Activated CD4-positive, alpha-beta T cell treated with anti-CD3 and anti-CD28 coated beads, Interleukin-2, amount 50 U/mL, for 1 hour (primary cell): Measurements from ENCODE around the gene LRRTM3.

Experiments
- DNase-seq: peaks from one replicate; pipeline ENCODE4 v3.0.0-alpha.2; 2020

Gene LRRTM3

DNA sequence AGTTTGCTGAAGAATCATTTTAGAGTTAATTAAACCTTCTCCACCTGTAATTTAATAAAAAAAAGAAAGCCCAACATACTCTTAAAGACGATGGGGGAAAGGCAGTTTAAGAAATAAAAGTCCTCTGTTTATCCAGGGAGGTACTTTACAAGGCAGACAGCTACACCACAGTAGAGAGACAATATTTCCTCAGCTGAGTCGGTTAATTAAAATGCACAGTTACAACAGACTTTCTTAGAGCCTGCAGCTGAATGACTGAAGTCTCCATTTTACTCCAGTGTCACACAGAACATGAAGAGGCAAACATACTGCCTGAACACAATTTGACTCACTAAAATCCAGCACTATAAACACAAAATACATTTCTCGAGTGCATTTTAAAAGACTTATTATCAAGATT, 15.1 kb downstream of the LRRTM3 start:
- no peak for DNase-seq

DNA sequence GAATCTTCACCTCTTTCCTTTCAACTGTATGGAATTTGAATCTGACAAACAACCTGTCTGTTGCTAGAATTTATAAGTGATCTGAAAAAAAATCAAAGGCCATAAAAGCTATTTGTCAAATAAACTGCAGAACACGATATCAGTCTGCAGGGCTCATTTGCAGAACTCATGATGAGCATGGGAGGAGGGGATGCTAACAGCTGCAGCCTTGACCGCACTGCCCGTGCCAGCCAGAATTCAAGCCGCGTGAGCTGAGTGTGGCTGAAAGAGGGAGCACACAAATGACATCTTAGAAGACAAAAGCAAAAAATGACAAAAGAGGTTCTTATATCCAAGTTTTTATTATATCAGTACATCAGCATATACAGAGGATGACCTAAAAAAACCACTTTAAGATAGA, 15.7 kb downstream of the LRRTM3 start:
- DNase-seq = no peak

DNA sequence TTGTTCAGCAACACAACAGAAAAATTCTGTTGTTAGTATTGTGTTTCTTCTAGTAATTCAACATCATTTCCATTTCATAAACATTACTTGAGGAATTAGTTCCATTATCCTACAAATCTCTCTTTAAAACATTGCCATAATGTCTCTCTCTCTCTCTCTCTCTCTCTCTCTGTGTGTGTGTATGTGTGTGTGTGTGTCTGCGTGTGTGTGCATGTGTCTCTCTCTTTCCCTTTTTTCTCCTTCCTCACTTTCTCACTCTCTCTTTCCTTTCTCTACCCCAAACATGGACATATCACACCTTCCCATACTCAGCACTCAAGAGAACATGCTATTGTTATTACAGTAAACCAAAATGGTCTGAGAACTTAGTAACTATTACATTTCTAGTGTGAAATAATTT, 16.6 kb downstream of the LRRTM3 start:
- no peak for DNase-seq

DNA sequence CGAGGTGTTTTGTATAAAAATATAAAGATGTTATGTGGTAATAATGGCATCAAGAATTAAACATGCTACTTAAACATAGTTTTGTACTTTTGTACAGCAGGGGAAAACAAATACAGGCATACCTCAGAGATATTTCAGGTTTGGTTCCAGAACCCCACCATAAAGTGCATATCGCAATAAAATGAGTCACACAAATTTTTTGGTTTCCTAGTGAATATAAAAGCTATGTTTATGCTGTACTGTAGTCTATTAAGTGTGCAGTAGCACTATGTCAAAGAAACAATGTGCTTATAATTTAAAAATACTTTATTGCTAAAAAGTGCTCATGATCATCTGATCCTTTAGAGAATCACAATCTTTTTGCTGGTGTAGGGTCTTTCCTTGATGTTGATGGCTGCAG, 17.8 kb downstream of the LRRTM3 start:
- no peak for DNase-seq

DNA sequence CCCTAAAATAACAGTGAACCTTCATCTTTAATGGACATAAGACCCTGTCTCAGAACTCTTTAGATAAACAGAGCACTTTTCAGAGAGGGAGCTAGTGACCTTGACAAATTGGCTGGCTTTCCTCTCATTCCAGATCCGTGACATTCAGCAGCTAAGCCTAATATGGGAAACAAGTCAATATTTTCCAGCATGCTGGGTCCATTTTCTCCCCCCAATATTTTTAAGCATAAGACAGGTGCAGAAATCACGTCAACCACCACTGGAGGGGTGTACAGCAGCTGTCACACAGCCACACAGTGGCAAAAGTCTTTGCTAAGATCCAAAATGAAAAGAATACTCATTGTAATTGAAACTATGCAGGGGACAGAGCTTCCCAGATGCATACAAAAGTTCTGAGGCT, 26.1 kb downstream of the LRRTM3 start:
- no peak for DNase-seq

DNA sequence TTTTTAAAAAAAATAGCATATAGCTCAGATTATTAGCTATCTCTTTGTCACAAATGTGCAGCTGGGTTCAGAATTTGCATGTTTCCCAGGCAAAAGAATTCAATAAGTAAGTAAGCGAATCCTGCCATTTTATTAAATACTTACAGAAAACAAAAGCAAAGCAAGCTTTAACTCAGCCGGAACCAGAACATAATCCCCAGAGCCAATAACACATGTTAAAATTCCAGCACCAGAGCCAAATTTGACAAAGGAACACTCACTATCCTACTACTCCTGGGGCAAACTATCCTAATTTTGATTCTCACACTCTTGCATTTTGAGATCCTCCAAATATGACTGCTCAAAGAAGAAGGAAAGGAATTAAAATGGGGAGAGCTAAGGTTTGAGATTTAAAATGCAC, 32.6 kb downstream of the LRRTM3 start:
- no peak for DNase-seq

DNA sequence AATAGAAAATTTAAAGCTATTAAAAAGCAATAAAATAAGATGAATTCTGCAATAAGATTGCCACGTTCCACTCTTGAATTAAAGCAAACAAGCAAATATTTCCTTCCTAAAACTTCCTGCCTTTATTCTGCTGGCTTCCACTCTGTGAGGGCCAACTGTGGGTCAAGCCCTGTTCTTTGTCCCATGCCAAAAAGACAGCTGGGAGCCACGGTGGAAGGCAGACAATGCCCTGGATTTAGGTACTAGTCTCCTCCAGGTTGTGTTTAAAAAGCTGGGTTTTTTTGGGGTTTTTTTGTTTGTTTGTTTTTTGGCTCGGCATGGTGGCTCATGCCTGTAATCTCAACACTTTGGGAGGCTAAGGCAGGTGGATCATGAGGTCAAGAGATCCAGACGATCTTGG, 39.1 kb downstream of the LRRTM3 start:
- DNase-seq = no peak

DNA sequence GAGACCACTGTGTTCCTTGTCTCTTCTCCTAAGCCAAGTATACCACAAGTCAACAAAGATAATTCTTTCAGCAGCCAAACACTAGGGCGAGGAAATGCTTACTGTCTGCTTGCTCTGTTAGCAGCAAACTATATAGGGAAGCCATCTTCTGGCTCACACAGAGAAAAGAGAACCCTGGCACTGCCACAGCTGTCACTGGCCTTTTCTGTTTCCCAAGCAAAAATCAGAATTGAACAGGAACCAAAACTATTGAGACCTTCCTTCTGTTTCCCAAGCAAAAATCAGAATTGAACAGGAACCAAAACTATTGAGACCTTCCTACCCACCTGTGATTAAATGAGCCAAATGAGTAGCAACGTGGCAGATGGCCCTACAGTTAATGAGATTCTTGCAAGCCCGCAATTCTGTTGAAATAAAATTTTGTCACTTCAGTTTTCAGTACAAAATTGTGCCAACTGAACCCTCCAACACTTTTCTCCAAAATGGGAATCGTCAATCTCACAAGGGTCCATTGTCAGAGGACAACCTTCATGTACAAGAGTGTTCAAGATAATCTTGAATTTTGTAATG, 54.5 kb downstream of the LRRTM3 start:
- DNase-seq = no peak

DNA sequence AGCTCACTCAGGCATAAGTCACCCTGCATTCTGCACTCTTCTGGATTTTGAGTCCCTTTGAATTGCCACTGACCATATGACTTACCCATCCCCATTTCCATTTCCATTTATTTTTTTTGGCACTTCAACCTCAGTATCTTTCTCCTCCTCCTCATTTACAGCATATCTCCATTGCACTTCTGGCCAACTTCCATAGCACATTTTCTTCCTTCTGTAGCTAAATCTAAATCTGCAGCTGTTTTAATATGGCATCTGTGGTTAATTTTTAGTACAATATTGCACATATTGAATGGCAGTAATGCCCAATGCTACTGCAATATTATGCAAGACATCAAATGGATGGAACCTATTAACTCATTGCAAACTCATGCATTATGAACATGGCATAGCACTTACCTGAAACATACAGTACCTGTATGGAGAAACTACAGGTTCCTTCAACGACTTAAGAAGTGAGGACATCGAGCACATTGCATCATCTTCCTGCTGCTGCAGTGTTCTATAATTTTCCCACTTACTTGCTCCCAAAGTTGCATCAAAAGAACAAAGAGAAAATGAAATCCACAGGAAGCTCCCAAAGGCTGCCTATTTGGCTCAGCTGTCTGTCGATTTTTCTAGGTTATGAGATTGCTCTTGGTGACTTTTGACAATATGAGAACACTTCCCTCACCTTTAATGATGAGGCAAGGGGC, 55.7 kb downstream of the LRRTM3 start:
- no peak for DNase-seq

DNA sequence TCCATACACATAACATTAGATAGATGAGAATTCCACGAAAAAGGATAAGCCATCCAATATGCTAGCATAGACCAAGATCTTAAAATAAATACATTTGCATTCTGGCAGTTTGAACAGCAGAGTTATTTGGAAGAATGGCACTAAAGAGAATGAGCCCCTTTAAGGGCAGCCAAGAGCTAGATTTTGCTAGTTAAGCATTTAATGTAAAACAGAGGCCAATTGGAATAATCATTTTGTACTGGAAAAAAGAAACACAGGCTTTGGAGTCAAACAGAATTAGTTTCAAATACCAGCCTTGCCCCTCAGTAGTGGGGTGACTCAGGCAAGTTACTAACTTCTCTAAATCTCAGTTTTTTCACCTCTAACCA, 56.2 kb downstream of the LRRTM3 start:
- no peak for DNase-seq

DNA sequence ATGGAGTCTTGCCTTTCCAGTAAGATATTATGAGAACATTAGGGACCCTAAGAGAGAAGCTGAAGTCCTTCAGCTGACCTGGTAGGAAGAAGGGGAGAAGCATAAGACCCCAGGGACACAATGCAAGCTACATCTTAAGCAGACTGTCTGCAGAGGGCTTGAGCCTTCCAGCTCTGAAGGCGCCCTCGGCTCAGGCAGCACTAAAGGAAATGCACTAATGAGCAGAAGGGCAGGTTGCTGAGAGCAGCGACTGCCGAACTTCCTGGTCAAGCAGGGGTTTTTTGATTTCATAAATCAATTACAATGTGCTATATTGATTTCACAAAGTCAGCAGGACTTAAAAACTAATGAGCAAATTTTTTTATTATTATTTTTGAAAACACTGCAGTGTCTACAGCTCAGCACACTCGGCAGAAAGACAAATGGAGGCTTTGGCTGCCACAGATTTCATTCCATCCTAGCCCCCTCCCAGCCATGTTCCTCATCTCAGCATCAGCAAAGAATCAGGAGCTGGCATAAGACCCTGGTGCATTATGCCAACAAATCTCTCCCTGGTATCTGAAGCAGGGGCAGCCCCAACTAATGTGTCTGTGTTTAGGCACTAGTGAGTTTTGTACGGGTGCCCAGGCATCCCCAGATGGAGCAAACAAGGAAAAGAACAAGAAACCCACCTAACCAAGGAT, 57.1 kb downstream of the LRRTM3 start:
- DNase-seq = no peak

DNA sequence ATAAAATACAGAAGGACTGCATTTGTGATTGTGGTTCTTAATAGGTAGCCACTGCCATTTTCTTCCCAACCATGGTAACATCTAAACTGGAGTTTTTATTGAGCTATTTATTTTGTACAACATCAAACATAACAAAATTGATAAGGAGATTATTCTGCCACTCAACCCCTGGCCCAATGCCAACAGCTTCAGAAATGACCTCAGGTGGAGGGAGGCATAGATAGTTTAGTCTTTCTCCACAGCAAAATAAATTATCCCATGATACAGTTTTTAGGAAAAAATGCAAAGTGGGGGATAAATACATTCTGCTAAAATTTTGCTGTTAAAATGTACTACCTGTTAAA, 57.6 kb downstream of the LRRTM3 start:
- no peak for DNase-seq

DNA sequence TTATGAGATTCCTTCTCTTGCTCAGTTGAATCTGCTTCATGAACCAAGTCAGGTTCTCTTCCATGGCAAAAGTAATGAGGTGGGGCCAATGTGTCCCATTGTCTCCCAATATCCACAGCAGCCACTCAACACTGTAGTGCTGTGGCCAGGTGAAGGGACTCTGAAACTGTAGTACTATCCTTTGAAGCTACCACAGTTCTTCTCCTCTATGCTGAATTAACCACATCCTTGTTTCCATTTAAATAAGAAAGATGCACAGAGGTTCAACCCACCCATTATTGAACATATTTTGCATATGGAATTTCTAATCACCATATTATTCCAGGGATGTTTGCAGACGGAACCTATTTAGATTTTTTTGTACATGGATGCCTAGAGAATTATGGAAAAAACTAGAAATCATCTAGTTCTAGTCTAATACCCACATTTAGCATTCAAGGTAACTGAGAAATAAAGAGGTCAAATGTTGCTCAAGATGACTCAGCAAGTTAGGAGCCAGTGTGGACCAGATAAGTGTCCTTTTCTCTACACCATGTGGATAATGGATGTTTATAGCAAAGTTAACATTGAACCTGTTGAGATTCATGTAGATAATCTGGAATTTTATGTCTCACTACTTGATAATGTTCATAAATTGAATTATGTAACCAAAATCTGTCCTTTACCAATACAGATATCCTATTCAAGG, 64.5 kb downstream of the LRRTM3 start:
- DNase-seq = no peak

DNA sequence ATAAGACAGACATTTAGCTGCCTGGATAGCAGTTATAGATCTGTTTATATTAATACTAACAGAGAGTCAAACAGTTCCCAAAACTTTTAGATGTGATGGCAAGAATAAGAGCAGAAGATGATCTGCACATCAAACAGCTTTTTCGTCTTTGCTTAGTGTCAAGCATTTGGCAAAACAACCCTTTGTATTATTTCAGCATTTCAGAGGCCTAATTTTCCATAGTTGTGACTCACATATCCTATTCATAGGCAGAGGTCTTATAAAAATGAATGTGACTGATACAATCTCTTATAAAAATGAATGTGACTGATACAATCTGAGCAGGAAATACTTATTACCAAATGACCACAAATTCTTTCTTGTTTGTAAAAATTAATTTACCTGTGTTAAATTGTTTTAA, 71.2 kb downstream of the LRRTM3 start:
- DNase-seq = no peak

DNA sequence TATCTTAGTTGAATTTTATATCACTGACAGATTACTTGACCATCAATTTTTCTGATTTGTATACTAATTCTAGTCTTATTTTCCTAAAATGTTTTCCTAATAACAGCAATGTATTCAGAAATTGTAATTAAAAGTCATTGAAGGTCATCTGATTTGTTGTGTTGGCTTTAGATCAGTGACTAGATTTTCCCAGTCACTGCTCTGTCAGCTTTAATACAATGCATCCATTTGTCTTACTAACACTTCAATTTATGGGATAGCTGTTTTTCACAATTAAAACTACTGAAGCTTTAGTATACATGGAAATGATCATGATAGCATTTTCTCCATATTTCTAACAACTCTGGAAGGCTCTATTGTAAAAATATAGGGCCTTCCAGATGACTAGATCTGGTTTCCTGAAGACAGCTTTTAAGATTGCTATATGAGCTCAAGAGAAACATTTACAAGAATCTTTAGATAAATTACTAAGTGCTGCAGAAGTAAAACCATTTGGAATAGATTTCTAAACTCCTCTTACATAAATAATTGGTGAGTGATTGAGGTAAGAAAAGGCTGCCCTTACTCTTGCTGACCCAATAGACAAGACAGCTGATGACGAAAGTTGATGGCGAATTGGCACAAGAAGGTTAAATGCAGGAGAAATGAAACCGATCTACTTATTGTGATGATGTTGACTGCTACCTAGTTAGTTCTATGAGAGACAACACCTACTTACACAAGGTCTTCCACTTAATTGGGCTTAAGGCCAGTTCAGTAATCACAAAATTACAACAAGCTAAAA, 74.1 kb downstream of the LRRTM3 start:
- DNase-seq = no peak

DNA sequence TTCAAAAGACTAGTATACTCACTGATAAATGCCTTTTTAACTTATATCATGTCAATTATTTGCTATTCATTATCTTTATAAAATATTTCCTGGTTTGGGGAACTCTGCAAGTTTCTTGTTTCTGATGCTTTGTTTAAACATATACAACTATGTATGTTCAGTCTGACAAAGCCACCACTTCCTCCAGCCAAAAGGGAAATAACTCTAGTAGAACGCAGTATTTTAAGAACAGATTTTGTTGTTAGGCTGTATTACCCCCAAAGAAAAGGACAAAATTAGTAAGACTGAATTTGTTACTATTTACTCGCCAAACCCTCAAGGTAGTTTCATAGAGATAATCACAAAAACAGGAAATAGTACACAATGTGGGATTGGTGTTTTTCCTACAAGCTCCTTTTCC, 78.9 kb downstream of the LRRTM3 start:
- no peak for DNase-seq

DNA sequence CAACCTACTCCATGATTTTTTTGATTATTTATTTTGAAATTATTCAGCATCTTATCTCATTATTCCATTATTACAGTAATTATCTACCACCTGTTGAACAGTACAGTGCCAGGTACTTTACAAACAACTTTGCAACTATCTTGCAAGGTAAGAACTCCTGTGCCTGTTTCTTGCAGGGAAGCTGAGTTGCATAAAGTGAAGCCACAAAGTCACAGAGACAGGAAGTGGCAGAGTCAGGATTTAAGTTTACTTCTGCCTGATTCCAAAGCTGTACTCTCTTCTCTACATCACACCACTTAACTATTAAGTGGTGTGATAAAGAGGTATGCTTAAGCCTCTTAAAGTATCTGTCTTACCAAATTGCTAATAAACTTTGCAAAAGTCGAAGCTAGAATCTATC, 80.1 kb downstream of the LRRTM3 start:
- no peak for DNase-seq

DNA sequence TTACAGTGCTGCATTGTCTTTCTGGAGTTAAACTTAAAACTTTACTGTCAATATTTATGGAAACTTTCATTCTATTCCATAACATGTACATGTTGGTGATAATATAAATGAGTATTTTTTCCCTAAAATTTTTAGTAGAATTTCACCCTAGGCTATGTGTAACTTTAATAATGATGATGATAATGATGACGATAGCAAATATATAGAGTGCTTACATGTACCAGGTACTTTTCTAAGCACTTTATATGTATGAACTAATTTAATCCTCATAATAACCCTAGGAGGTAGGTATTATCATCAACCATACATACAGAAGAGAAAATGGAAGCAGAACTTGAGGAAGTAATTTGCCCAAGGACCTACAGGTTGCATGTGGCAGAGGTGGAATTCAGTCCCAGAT, 85.6 kb downstream of the LRRTM3 start:
- no peak for DNase-seq

DNA sequence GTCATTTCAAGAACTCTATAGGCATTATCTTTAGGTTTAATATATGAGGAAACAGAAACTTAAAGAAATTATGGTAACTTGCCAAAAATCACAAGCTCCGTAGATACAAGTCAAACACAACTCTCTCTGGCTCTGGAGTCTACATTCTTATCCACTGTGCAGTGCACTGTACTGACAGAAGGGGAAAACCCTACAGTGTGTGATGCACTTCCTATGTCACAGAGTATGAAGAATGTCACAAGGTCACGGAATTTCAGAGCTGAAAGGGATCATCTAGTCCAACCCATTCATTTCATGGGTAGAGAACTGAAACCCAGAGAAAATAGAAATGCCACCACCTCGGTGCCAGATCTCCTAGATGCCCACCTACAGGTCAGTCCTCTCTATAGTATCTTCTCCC, 86.1 kb downstream of the LRRTM3 start:
- no peak for DNase-seq

DNA sequence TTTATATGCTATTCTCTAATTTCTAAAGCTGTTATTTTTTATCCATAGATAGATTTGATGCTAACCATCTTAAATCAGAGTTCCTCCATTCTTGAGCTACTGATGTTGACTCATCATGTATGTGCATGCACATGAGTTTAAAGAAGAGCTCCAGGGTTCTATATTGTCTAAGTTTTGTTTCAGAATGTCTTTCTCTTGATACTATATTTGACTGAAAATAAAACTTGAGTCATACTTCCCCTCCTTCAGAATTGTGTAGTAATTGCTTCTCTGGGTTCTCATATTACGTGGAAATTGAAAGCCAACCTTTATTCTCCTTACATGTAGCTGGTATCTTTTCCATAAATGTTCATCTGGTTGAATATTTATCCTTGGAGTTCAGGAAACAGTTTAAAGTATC, 89.4 kb downstream of the LRRTM3 start:
- DNase-seq = no peak

DNA sequence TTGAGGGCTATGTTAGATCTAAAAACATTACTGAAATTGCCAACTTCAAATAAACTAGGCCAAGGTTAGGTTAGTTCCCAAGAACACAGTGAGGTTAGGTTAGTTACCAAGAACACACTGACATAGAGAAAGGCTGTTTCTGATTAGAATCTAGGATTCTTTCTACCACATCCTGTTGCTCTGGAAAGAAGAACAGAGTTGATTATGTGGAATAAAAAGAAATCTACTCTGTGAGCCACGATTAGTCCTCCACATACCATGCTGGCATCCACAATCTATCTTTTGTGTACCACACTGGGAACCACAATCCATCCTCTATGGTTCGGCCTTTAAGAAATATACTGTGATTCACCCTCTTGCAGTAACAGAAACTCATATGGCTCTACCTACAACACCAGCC, 91.4 kb downstream of the LRRTM3 start:
- DNase-seq = no peak

DNA sequence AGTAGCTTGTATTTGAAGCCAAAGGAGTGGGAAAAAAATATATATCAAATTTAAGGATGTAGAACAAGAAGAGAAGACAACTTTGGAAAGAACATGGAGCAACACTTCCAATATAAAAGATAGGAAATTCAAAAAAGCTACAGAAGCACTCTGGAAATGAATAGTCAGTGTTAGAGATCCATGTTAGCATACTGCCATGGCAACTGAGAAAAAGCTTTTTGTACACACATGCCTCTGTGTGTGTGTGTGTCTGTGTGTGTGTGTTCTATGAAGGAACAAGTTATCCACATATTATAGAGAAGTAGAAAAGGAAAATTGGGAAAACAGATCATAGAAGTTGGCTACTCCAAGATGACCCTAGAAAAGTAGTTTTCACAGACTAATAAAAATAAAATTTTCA, 96.3 kb downstream of the LRRTM3 start:
- no peak for DNase-seq

DNA sequence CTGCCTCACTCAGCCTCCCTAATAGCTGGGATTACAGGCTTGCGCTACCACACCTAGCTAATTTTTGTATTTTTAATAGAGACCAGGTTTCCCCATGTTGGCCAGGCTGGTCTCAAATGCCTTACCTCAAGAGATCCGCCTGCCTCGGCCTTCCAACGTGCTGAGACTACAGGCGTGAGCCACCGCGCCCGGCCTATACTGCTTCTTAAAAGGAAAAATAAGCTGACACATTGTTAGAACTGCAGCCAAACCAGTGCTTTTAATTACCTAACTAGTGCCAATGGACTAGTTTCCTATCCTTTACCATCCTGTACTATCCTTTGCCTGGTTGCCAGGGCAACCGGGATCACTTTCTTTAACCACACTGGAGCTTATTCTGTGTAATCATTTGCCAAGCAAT, 108.0 kb downstream of the LRRTM3 start:
- DNase-seq = no peak

DNA sequence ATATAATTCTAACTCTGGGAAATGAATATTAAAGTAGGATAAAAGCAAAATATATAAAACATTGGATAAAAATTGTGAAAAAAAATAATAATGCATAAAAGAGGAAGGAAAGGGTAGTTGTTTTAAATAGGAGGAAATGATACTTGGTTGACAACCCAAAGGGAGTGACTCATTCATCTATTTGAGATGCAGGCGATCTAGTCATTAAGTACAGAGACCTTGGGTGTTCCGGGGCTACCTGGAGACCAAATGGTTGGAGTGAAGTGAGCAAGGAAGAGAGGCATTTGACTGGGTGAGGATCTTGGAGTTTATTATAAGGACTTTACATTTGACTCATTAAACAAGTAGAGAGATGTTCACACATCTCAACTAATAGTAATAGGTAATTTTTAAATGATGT, 111.0 kb downstream of the LRRTM3 start:
- DNase-seq = no peak
